ENCODE results near the gene ZNF710.

Gene ZNF710

GRCh38 chr15:90062462-90062932 lies 61.4 kb downstream of the ZNF710 start:
- TF ChIP-seq TEAD4 (IDR thresholded peaks at IDR 0.05) (no peak), NFIC (IDR thresholded peaks at IDR 0.05) (peak; percentile 65), MAX (IDR thresholded peaks at IDR 0.05) (peak; percentile 27; the same call in 1 of the 2 replicates), EGR1 (IDR thresholded peaks at IDR 0.05) (no peak)

DNA sequence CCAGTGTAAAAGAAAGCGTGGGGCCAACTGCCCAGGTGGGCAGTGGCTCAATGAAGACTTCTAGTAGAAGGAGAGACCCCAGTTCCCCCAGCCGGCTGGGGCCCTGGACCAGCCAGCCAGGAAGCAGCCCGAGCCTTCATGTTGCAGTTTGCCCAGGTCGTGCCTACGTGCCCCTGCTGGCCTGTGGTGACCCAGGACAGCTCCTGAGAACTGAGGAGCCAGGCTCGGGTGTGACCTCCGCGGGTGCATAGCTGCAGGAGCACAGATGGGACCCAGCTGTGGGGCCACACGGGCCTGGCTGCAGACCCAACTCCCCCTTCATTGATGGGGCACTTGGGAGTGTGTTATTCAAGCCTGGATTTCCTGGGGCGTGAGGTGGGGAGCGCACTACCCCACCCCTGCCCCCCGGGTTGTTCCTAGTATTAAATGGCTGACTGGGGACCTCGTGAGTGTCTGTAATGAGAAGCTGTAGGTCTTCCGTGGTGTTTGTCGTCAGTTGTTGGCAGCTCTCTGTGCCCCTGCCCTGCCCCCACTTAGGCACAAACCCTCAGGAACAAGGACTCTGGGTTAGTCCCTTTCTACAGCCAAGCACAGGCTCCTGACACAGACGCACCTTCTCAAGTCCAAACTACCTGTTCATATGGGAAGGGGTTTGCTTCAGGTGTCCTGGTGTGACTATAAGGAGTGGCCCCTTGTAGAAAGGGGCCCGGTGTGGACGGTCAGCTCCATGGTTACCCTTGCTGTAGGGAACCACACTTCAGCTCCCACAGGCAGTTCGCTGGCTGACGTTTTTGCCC lies 62.0 kb downstream of the ZNF710 start:
- TF ChIP-seq FOXM1 (IDR thresholded peaks at IDR 0.05; ENCODE audit: borderline replicate concordance, low read depth): no peak
- TF ChIP-seq TCF12 (IDR thresholded peaks at IDR 0.05; ENCODE audit: low read depth): no peak
- TF ChIP-seq YY1 (IDR thresholded peaks at IDR 0.05; ENCODE audit: low read depth): no peak
- TF ChIP-seq EP300 (IDR thresholded peaks at IDR 0.05; ENCODE audit: borderline replicate concordance): no peak
- TF ChIP-seq TEAD4 (IDR thresholded peaks at IDR 0.05): no peak
- TF ChIP-seq EGR1 (IDR thresholded peaks at IDR 0.05): no peak
- no peak for TF ChIP-seq REST (IDR thresholded peaks at IDR 0.05; ENCODE audit: low read depth)
- no peak for TF ChIP-seq ZBTB7A (IDR thresholded peaks at IDR 0.05; ENCODE audit: low read depth)
- TF ChIP-seq MAX (IDR thresholded peaks at IDR 0.05): no peak
- TF ChIP-seq TAF1 (IDR thresholded peaks at IDR 0.05; ENCODE audit: low read depth): no peak
- no peak for TF ChIP-seq NFIC (IDR thresholded peaks at IDR 0.05)
- no peak for TF ChIP-seq RAD21 (IDR thresholded peaks at IDR 0.05; ENCODE audit: low read depth)

- TF ChIP-seq RAD21 (IDR thresholded peaks at IDR 0.05; ENCODE audit: low read depth) (no peak), CREB1 (IDR thresholded peaks at IDR 0.05; ENCODE audit: low read depth) (no peak), MAX (IDR thresholded peaks at IDR 0.05) (no peak)
Measured at GRCh38 chr15:90063770-90064247, 62.7 kb downstream of the ZNF710 start.

GRCh38 chr15:90064911-90065681 lies 64.0 kb downstream of the ZNF710 start:
- no peak for TF ChIP-seq EGR1 (IDR thresholded peaks at IDR 0.05)
- TF ChIP-seq RAD21 (IDR thresholded peaks at IDR 0.05; ENCODE audit: low read depth): no peak
- TF ChIP-seq TEAD4 (IDR thresholded peaks at IDR 0.05): no peak
- no peak for TF ChIP-seq YY1 (IDR thresholded peaks at IDR 0.05; ENCODE audit: low read depth)
- TF ChIP-seq FOXM1 (IDR thresholded peaks at IDR 0.05; ENCODE audit: borderline replicate concordance, low read depth): no peak
- TF ChIP-seq ZBTB7A (IDR thresholded peaks at IDR 0.05; ENCODE audit: low read depth): no peak
- no peak for TF ChIP-seq EP300 (IDR thresholded peaks at IDR 0.05; ENCODE audit: borderline replicate concordance)
- no peak for TF ChIP-seq NFIC (IDR thresholded peaks at IDR 0.05)
- no peak for TF ChIP-seq TCF12 (IDR thresholded peaks at IDR 0.05; ENCODE audit: low read depth)
- TF ChIP-seq CREB1 (IDR thresholded peaks at IDR 0.05; ENCODE audit: low read depth): no peak
- no peak for TF ChIP-seq REST (IDR thresholded peaks at IDR 0.05; ENCODE audit: low read depth)
- TF ChIP-seq MAX (IDR thresholded peaks at IDR 0.05): no peak
- no peak for TF ChIP-seq TAF1 (IDR thresholded peaks at IDR 0.05; ENCODE audit: low read depth)

- TF ChIP-seq EGR1 (IDR thresholded peaks at IDR 0.05): no peak
- no peak for TF ChIP-seq REST (IDR thresholded peaks at IDR 0.05; ENCODE audit: low read depth)
- TF ChIP-seq NFIC (IDR thresholded peaks at IDR 0.05): no peak
- no peak for TF ChIP-seq CEBPB (IDR thresholded peaks at IDR 0.05)
- no peak for TF ChIP-seq TCF12 (IDR thresholded peaks at IDR 0.05; ENCODE audit: low read depth)
- TF ChIP-seq, protein P1, sequence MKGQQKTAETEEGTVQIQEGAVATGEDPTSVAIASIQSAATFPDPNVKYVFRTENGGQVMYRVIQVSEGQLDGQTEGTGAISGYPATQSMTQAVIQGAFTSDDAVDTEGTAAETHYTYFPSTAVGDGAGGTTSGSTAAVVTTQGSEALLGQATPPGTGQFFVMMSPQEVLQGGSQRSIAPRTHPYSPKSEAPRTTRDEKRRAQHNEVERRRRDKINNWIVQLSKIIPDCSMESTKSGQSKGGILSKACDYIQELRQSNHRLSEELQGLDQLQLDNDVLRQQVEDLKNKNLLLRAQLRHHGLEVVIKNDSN (IDR thresholded peaks at IDR 0.05): no peak
- TF ChIP-seq ZBTB7A (IDR thresholded peaks at IDR 0.05; ENCODE audit: low read depth): no peak
- no peak for TF ChIP-seq MAX (IDR thresholded peaks at IDR 0.05)
- TF ChIP-seq TEAD4 (IDR thresholded peaks at IDR 0.05): no peak
- no peak for TF ChIP-seq EP300 (IDR thresholded peaks at IDR 0.05; ENCODE audit: borderline replicate concordance)
- no peak for TF ChIP-seq TAF1 (IDR thresholded peaks at IDR 0.05; ENCODE audit: low read depth)
- TF ChIP-seq YY1 (IDR thresholded peaks at IDR 0.05; ENCODE audit: low read depth): no peak
- TF ChIP-seq FOXM1 (IDR thresholded peaks at IDR 0.05; ENCODE audit: borderline replicate concordance, low read depth): no peak
- TF ChIP-seq RAD21 (IDR thresholded peaks at IDR 0.05; ENCODE audit: low read depth): no peak
- TF ChIP-seq CREB1 (IDR thresholded peaks at IDR 0.05; ENCODE audit: low read depth): no peak
Measured at GRCh38 chr15:90065682-90066049, 64.5 kb downstream of the ZNF710 start.
